ENCODE data around the gene NAP1L4.
A peak's percentile ranks its signal among the peaks of the same experiment; 100 is the strongest.

DNA sequence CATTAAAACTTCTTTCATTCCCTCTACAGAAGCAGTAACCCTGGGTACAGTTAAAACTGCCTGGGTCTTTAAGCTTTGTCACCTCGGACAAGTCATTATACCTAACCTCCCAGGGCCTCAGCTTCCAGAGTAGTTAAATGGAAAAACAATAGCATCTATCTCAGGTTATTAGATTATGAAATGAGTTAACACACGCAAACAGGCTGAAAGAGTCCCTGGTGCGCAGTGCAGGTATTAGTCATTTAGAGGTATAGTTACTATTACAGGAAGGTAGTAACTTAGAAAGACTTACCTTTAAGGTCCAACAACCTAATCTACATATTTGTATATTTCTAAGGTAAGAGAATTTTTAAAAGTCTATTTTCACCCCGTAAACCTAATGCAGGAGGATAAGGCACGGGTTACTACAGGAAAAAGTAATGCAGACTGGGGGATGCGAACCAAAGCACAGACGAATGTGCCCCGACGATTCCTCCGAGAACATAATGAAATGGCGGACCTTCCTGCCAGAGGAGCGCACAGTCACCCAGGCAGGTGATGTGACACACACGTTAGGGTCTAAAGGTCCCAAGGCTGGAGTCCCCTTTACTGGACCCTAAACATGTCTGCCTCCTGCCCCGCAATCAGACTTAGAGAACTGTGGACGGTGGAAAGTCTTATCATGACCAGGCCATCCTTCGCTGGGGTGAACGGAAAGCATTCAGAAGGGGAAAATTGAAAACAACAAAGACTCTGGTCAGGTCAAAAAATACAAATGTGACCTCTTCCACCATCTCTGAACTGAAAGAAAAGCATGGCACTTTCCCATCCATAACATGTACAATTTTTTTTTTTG is 1.3 kb downstream of the NAP1L4 start:
- no peak; the same call in 1 of the 2 replicates for TF ChIP-seq POLR2AphosphoS5 (IDR thresholded peaks at IDR 0.05; ENCODE audit: low read depth, low read length)
- peak; percentile 81 for TF ChIP-seq POLR2A (IDR thresholded peaks at IDR 0.05; ENCODE audit: low read depth, low read length)
- peak; percentile 61; the same call in 1 of the 2 replicates for TF ChIP-seq TAF1 (IDR thresholded peaks at IDR 0.05; ENCODE audit: low read depth, low read length)
- TF ChIP-seq PAX5 (IDR thresholded peaks at IDR 0.05; ENCODE audit: insufficient read depth, low read length, severe bottlenecking), result no peak
- TF ChIP-seq POU2F2 (IDR thresholded peaks at IDR 0.05; ENCODE audit: low read depth, low read length), result no peak
- no peak for TF ChIP-seq SPI1 (IDR thresholded peaks at IDR 0.05; ENCODE audit: low read depth, low read length)
